HepG2 (cell line): ENCODE results near the gene C1orf159. TPM values are rescaled to one million over a fixed set of nuclear protein-coding genes. Genes with fewer than 3 reads are reported as not detected.

Experiments used
- BORCS8-MEF2B ChIP-seq: sonication (generic); formaldehyde crosslinking; IDR thresholded peaks from 2 replicates; pipeline ENCODE4 v1.8.0; 2022; ENCODE audit warnings: mild to moderate bottlenecking, missing genetic modification reagents
- FLYWCH1 ChIP-seq: sonication (generic); formaldehyde crosslinking; IDR thresholded peaks from 2 replicates; pipeline ENCODE4 v1.8.1; 2023; ENCODE audit warnings: mild to moderate bottlenecking, missing genetic modification reagents
- GFI1 ChIP-seq: sonication (generic); formaldehyde crosslinking; IDR thresholded peaks from 2 replicates; pipeline ENCODE4 v1.5.0; 2020; ENCODE audit warnings: missing genetic modification reagents, mild to moderate bottlenecking, borderline replicate concordance
- GTF2F1 ChIP-seq: fragments of 150-350 bp; IDR thresholded peaks from 2 replicates; pipeline ENCODE4 v1.6.1; 2014; ENCODE audit warnings: low read length
- HNF4A ChIP-seq: sonication (generic); formaldehyde crosslinking; IDR thresholded peaks from 2 replicates; pipeline ENCODE4 v1.4.0; 2020; ENCODE audit warnings: missing genetic modification reagents
- HNF4G ChIP-seq, 2 experiments: sonication (generic) in 1 of 2; formaldehyde crosslinking in 1 of 2; IDR thresholded peaks; 2 replicates each; pipeline versions ENCODE4 v1.4.0 to v1.6.1; 2011 to 2020; ENCODE audit warnings: borderline replicate concordance in 2 of 2, low read depth in 2 of 2, mild to moderate bottlenecking in 2 of 2, low read length in 1 of 2, missing genetic modification reagents in 1 of 2, moderate library complexity in 1 of 2
- KDM5A ChIP-seq: fragments of 200-600 bp; sonication (generic); IDR thresholded peaks from 2 replicates; pipeline ENCODE4 v1.7.0; 2018; ENCODE audit warnings: antibody characterized with exemption, mild to moderate bottlenecking, low read length, borderline replicate concordance
- MNT ChIP-seq: fragments of 450-650 bp; IDR thresholded peaks from 2 replicates; pipeline ENCODE4 v1.6.1; 2016
- RFXAP ChIP-seq: sonication (generic); formaldehyde crosslinking; IDR thresholded peaks from 2 replicates; pipeline ENCODE4 v1.4.0; 2020; ENCODE audit warnings: missing genetic modification reagents, borderline replicate concordance
- SMYD3 ChIP-seq: sonication (generic); formaldehyde crosslinking; IDR thresholded peaks from 2 replicates; pipeline ENCODE4 v1.8.1; 2023; ENCODE audit warnings: mild to moderate bottlenecking, missing genetic modification reagents
- YEATS4 ChIP-seq: sonication (generic); formaldehyde crosslinking; IDR thresholded peaks from 2 replicates; pipeline ENCODE4 v1.4.0; 2020; ENCODE audit warnings: missing genetic modification reagents, borderline replicate concordance
- ZBTB38 ChIP-seq: sonication (generic); formaldehyde crosslinking; IDR thresholded peaks from 2 replicates; pipeline ENCODE4 v1.5.1; 2020; ENCODE audit warnings: mild to moderate bottlenecking, missing genetic modification reagents
- ZKSCAN8 ChIP-seq: IDR thresholded peaks from 2 replicates; pipeline ENCODE4 v1.6.1; 2016; ENCODE audit warnings: borderline replicate concordance, missing genetic modification reagents, missing compliant biosample characterization
- ZNF160 ChIP-seq: sonication (generic); formaldehyde crosslinking; IDR thresholded peaks from 2 replicates; pipeline ENCODE4 v1.8.0; 2022; ENCODE audit warnings: mild to moderate bottlenecking, inconsistent platforms, missing genetic modification reagents
- ZNF230 ChIP-seq: sonication (generic); formaldehyde crosslinking; IDR thresholded peaks from 2 replicates; pipeline ENCODE4 v1.4.0; 2020; ENCODE audit warnings: mild to moderate bottlenecking, missing genetic modification reagents
- ZNF274 ChIP-seq: sonication (generic); formaldehyde crosslinking; IDR thresholded peaks from 2 replicates; pipeline ENCODE4 v1.5.1; 2020; ENCODE audit warnings: mild to moderate bottlenecking, missing genetic modification reagents
- ZNF33A ChIP-seq: sonication (generic); formaldehyde crosslinking; IDR thresholded peaks from 2 replicates; pipeline ENCODE4 v1.5.1; 2020; ENCODE audit warnings: missing genetic modification reagents, mild to moderate bottlenecking, moderate library complexity, borderline replicate concordance
- ZNF460 ChIP-seq: sonication (generic); formaldehyde crosslinking; IDR thresholded peaks from 2 replicates; pipeline ENCODE4 v1.5.1; 2020; ENCODE audit warnings: missing genetic modification reagents, mild to moderate bottlenecking, borderline replicate concordance
- ZNF564 ChIP-seq: sonication (generic); formaldehyde crosslinking; IDR thresholded peaks from 2 replicates; pipeline ENCODE4 v1.8.1; 2023; ENCODE audit warnings: mild to moderate bottlenecking, missing genetic modification reagents
- ZNF709 ChIP-seq: sonication (generic); formaldehyde crosslinking; IDR thresholded peaks from 2 replicates; pipeline ENCODE4 v1.5.0; 2020; ENCODE audit warnings: mild to moderate bottlenecking, missing genetic modification reagents
- ZNF772 ChIP-seq: sonication (generic); formaldehyde crosslinking; IDR thresholded peaks from 2 replicates; pipeline ENCODE4 v1.5.0; 2020; ENCODE audit warnings: mild to moderate bottlenecking, missing genetic modification reagents
- ZNF780A ChIP-seq: sonication (generic); formaldehyde crosslinking; IDR thresholded peaks from 2 replicates; pipeline ENCODE4 v1.8.0; 2022; ENCODE audit warnings: mild to moderate bottlenecking, missing genetic modification reagents, moderate library complexity
- polyA plus RNA-seq, 8 experiments: library from polyadenylated mRNA; depleted of rRNA in 3 of 8; stranded (reverse) in 7 of 8; unstranded in 1 of 8; fragments of >200 nt; fragmentation: Illumina TruSeq in 4 of 8; extraction: Trizol in 4 of 8; gene quantifications; 2 replicates each; pipeline versions ENCODE4 v1.2.1 to v1.2.3, GENCODE V29; 2011 to 2016; ENCODE audit warnings: low read depth in 4 of 8, missing spikeins in 1 of 8, mixed read lengths in 1 of 8; ENCODE audit not compliant: insufficient read depth in 1 of 8
- total RNA-seq, 5 experiments: library from RNA; depleted of rRNA; stranded (reverse); fragments of >200 nt; fragmentation: Illumina TruSeq; extraction: Trizol; gene quantifications; 2 replicates each; pipeline ENCODE4 v1.2.3, GENCODE V29; 2016; ENCODE audit warnings: low read depth in 1 of 5
- TF ChIP-seq, protein P1 (sequence below): sonication (generic); formaldehyde crosslinking; conservative IDR thresholded peaks from 2 replicates; pipeline ENCODE4 v1.4.0; 2020; ENCODE audit warnings: mild to moderate bottlenecking, missing genetic modification reagents, moderate library complexity

C1orf159 gene
- total and polyA plus RNA-seq, 2 of the 13 experiments (the other 11 are each of a cell fraction or from before 2014, with no cell fraction given) = 3.8 to 6.7 TPM

- TF ChIP-seq ZNF274 = 0 out of 2 replicates have a peak, but pooled peaks have one; percentile 21
- peak; percentile 54; the same call in 1 of the 2 replicates for TF ChIP-seq YEATS4 (CRISPR knock-in tag)
- no peak for TF ChIP-seq RFXAP (CRISPR knock-in tag)
- peak; percentile 47; the same call in 1 of the 2 replicates for TF ChIP-seq BORCS8-MEF2B (CRISPR knock-in tag)
- TF ChIP-seq ZNF33A (CRISPR knock-in tag) = no peak
- TF ChIP-seq ZNF772 = no peak; the same call in 1 of the 2 replicates
- TF ChIP-seq ZBTB38 (CRISPR knock-in tag) = peak; percentile 88
- TF ChIP-seq ZNF230 (CRISPR knock-in tag) = 0 out of 2 replicates have a peak, but pooled peaks have one; percentile 34
- TF ChIP-seq GFI1 = 0 out of 2 replicates have a peak, but pooled peaks have one; percentile 15
- TF ChIP-seq SMYD3 = no peak
- TF ChIP-seq KDM5A = no peak
- TF ChIP-seq HNF4G (IDR thresholded peaks at IDR 0.05; ENCODE audit: borderline replicate concordance, low read depth, low read length) = peak; percentile 68; the same call in 1 of the 2 replicates
- TF ChIP-seq HNF4G (CRISPR knock-in tag; IDR thresholded peaks at IDR 0.05; ENCODE audit: borderline replicate concordance, low read depth) = peak; percentile 78; the same call in 1 of the 2 replicates
- TF ChIP-seq ZNF564 (CRISPR knock-in tag) = 0 out of 2 replicates have a peak, but pooled peaks have one; percentile 54
- TF ChIP-seq ZNF460 = no peak
- peak; percentile 77 for TF ChIP-seq HNF4A (CRISPR knock-in tag)
- TF ChIP-seq MNT = peak; percentile 46
- TF ChIP-seq ZKSCAN8 (CRISPR knock-in tag) = no peak
- TF ChIP-seq FLYWCH1 (CRISPR knock-in tag) = no peak
- no peak for TF ChIP-seq ZNF780A
- TF ChIP-seq, protein P1, sequence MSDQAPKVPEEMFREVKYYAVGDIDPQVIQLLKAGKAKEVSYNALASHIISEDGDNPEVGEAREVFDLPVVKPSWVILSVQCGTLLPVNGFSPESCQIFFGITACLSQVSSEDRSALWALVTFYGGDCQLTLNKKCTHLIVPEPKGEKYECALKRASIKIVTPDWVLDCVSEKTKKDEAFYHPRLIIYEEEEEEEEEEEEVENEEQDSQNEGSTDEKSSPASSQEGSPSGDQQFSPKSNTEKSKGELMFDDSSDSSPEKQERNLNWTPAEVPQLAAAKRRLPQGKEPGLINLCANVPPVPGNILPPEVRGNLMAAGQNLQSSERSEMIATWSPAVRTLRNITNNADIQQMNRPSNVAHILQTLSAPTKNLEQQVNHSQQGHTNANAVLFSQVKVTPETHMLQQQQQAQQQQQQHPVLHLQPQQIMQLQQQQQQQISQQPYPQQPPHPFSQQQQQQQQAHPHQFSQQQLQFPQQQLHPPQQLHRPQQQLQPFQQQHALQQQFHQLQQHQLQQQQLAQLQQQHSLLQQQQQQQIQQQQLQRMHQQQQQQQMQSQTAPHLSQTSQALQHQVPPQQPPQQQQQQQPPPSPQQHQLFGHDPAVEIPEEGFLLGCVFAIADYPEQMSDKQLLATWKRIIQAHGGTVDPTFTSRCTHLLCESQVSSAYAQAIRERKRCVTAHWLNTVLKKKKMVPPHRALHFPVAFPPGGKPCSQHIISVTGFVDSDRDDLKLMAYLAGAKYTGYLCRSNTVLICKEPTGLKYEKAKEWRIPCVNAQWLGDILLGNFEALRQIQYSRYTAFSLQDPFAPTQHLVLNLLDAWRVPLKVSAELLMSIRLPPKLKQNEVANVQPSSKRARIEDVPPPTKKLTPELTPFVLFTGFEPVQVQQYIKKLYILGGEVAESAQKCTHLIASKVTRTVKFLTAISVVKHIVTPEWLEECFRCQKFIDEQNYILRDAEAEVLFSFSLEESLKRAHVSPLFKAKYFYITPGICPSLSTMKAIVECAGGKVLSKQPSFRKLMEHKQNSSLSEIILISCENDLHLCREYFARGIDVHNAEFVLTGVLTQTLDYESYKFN (CRISPR knock-in tag) = peak; percentile 89
- no peak for TF ChIP-seq ZNF709 (CRISPR knock-in tag)
- TF ChIP-seq ZNF160 (CRISPR knock-in tag) = peak; percentile 69; the same call in 1 of the 2 replicates
- TF ChIP-seq GTF2F1 = no peak; the same call in 1 of the 2 replicates
Observed at GRCh38 chr1:1058088-1058905, 57.6 kb downstream of the C1orf159 start (continued).
